ENCODE measurements around the gene CALD1.

DNA sequence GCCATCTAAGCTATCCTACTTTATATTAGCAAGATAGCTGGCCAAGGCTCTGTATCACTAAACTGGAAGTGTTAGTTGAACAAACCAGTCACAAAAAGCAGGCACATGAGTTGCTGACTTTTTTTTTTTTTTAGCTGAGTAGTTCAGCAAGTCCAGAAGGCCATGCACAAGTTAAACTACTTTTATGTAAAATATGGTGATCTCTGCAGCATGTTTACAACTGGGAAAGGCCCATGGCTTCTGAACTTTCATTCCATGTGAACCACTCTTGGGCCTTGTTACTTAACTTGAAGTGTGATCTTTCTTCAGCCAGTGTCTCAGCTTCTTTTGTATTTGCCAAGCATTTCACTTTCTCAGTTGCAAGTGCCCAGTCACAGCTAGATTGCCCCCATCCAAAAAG, 78.5 kb downstream of the CALD1 start:
- TF ChIP-seq POLR2A (IDR thresholded peaks at IDR 0.05) (no peak), POLR2AphosphoS5 (IDR thresholded peaks at IDR 0.05) (no peak), EP300 (IDR thresholded peaks at IDR 0.05) (no peak)
- TF ChIP-seq, protein P1, sequence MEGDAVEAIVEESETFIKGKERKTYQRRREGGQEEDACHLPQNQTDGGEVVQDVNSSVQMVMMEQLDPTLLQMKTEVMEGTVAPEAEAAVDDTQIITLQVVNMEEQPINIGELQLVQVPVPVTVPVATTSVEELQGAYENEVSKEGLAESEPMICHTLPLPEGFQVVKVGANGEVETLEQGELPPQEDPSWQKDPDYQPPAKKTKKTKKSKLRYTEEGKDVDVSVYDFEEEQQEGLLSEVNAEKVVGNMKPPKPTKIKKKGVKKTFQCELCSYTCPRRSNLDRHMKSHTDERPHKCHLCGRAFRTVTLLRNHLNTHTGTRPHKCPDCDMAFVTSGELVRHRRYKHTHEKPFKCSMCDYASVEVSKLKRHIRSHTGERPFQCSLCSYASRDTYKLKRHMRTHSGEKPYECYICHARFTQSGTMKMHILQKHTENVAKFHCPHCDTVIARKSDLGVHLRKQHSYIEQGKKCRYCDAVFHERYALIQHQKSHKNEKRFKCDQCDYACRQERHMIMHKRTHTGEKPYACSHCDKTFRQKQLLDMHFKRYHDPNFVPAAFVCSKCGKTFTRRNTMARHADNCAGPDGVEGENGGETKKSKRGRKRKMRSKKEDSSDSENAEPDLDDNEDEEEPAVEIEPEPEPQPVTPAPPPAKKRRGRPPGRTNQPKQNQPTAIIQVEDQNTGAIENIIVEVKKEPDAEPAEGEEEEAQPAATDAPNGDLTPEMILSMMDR (IDR thresholded peaks at IDR 0.05) = no peak
